GM18861 (cell line): ENCODE measurements around the gene CCDC68.
"Not testable (repeated sequence)": the region's sequence is repeated elsewhere in the genome, so short reads cannot be mapped to it uniquely, and the experiment has no call there.

ENCODE experiments used
- ATAC-seq: cut with Tn5 transposase; IDR thresholded peaks from one replicate; pipeline ENCODE4 v1.9.1; 2021; ENCODE audit not compliant: unreplicated experiment

The CCDC68 gene

DNA sequence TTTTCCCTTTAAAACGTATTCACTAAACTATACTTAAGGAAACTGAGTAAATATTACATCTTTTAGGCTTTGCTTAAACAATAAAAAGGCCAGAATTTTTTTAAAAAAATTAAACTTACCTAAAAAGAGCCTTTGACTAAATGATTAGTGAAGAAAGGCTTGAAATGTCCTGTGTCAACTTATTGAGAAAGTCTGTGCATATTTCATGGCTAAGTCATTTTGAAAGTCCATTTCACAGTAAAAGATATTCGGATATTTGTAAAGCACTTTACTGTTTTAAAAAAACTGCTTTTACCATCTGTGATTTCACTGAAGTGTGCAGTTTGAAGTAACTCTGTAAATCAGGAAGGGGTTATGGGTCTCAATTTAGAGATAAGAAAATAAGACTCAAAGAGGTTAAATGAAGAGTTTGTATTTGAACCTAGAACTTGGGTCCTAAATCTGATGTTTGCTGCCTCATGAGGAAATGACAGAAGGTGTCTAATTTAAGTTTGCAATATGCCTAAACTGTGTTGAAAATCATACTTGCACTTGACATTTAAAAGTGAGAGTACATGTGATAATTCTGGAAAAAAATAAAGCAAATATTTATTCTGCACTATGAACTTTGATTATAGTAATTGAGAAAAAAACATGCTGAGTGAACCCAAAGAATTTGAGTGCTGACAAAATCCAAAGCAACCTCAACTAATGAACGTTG is 80.5 kb downstream of the CCDC68 start:
- no peak for ATAC-seq

DNA sequence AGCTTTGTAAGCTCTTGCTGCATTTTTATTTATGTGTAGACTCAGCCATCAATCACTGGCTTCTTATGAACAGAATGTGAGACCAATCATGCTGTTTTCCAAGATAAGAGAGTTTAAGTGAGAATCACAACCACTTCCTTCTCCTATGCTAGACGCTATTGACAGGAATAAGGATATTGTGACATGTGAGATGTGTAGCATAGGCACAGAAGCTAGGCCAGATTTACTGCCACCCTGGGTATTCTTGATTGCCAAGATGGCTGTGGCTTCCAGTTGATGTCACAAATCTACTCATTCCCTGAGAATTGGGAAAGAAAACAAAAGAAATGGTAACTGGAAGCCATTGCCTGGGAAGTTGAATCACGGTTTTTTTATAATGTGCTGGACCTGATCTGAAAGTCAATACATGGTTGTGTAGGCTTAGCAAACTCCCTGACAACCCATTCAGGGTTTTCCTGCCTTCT is 81.1 kb downstream of the CCDC68 start:
- ATAC-seq, result no peak

DNA sequence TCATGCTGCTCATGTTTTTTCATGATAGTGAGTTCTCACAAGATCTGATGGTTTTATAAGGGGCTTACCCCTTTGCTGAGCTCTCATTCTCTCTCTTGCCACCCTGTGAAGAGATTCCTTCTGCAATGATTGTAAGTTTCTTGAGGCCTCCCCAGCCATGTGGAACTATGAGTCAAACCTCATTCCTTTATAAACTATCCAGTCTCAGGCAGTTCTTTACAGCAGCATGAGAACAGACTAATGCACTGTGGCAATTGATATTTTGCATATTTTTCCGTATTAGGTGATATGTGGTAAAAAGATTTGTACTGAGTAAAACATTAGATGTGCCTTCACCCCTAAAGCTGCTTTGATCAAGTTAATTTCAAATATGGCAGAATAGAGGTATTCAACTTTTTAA is 82.2 kb downstream of the CCDC68 start:
- no peak for ATAC-seq

DNA sequence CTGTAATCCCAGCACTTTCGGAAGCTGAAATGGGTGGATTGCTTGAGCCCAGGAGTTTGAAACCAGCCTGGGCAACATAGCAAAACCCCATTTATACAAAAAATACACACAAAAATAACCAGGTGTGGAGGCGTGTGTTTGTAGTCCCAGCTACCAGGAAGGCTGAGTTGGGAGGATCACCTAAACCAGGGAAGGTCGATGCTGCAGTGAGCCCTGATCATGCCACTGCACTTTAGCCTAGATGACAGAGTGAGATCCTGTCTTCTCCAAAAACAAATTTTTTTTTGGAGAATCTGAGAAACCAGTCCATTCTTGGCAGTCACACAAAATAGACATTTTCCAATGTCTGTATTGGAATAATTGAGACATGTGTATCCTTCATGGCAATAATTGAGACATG is 84.2 kb downstream of the CCDC68 start:
- ATAC-seq, result no peak

DNA sequence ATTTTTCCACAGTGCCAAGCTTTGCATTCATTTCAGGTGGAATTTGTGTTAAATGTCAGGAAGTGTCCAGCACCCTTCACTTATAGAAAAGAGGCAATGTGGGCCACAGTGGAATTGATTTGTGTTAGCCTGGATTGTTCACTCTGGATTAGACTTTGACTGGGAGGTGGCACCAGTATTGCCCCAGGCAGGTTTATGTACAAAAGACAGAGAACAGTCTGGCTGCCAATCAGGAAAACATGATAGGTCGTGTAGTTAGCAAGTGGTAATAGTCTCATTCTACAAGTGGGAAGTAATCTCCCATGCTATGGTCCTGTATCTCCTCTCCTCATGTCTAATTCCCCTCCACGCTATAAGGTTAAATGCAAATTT is 85.4 kb downstream of the CCDC68 start:
- no peak for ATAC-seq

DNA sequence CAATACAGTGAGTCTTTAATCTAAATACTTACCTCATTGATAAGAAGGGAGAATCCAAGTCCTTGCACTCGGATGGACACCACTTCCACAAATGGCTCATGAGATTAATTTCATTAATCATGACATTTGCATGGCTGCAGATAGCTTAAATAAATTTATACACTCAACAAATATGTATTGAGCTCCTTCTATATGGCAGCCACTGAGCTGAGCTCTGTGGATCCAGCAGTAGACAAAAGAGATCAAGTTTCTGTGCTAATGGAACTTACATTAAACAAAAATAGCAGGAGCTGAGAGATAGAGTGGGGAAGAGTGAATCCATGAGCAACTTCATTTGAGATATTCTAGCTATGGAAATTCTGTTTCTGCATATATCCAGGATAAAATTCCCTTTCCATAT is 86.6 kb downstream of the CCDC68 start:
- ATAC-seq, result no peak

DNA sequence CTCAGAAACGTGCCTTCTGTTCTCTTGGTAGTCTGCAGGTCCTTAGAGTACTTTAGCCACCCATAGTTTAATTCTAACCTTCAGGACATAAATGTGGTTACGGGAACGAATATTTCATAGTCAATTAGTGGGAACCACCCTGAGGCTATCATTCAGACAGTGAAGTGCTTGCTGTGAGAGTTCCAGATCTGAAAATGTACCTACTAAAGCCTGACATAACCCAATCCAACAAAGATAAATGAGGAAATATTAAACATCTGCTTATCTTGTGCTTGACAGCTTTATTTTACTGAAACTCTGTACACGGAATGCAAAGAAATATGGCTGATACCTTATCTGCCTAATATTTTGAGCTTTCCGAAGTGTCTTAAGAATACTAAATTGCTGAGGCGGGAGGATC is 88.0 kb downstream of the CCDC68 start:
- ATAC-seq, result no peak

DNA sequence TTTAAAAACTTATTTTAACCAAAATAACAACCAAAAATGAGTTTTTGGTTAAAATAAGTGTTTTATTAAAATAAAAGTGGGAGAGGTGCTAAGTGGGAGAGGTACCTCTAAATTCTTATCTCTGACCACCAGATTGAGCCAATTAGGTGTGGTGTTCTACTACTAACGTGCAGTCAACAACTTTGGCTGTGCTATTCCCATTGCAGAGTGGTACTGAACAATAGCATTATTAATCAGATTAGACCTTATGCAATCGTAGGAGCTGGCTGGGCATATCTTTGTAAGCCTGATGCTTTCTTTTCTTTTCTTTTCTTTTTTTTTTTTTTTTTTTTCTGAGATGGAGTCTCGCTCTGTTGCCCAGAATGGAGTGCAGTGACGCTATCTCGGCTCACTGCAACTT is 92.1 kb downstream of the CCDC68 start:
- no peak for ATAC-seq

DNA sequence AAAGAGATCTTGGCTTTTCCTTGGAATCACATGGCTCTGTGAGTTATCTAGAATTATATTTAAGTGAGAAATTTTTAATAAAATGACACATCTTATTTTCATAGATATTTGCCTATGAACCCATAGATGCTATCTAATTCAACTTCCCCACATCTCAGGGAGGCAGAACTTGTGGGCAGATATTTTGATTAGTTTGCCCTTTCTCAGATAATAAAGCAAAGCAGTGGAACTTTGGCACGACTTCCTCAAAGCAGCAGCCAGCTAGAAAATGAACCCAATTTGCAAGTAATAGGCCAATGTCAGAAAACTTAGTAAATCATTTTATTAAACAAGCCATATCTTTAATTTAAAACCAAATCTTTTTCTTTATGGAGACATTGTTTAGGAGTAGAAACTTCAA is 98.3 kb downstream of the CCDC68 start:
- no peak for ATAC-seq

DNA sequence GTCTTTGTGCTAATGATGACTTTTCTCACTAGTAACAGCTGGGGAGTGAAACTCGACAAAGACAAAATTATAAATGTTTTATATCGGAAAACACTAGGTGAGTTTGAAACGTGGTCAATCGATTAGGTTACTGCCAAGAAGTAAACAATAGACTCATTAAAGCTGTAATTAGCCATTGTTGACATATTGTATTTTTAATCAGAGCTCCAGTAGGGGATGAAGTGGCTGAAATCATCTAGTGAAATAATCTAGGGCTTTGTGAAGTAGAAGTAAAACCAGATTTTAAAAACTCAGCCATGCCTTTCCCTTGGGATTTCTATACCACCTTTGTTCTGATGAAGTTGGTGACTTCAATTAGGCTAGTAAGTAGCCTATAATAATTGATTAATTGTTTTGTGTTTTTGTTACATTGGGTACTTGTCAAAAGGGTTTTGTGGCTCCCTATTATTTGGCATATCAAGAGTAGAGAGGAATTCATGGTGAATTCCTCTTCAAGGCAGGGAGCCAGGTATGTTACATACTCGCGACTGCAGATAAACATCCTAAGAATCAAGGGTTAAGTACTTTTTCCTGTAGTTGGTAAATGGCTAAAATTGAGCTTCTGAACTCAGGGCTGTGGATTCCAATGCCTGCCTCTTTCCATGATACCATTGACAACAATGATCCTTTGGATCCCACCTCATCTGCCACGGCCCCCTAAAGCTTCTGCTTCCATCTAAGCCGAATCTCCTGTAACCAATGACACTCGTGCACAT is 99.4 kb downstream of the CCDC68 start:
- no peak for ATAC-seq

DNA sequence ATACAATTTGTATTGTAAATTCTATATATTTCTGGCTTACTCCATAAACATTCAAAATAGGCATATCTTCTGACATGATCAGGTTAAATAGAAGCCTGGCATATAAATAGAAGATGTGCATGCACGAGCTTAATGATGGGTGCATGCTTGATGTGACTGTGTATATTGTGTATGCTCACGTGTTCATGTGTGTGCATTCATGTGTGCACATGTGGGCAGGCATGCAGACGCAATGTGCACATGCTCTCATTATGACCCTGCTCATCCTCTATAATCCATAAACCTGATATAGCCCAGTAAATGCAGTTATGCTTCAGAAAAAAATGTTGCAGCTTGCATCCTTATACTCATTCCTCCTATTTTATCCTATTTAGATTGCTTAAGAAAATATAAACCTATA is 101.8 kb downstream of the CCDC68 start:
- no peak for ATAC-seq

DNA sequence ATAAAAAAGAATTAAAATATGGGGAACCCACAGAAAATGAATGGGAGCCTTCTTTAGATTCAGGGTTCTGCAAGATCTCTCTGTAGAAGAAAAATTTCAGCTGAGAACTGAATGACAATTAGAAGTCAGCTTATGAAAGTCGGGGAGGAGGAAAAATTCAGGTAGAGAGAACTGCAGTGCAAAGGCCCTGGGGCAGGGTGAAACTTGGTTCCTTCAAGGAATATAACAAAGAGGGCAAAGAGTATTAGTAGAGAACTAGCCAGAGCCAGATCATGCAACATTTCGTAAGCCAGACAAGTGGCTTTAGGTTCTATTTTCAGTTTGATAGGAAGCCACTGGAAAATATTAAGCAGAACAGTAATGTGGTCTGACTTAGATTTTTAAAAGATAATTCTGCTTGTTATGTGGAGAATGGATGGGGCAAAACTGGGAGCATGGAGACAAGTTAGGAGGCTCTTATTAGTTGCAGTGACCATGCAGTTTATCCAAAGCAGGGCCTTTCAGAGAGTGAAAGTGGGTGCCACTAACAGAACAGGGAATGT is 103.1 kb downstream of the CCDC68 start:
- no peak for ATAC-seq

DNA sequence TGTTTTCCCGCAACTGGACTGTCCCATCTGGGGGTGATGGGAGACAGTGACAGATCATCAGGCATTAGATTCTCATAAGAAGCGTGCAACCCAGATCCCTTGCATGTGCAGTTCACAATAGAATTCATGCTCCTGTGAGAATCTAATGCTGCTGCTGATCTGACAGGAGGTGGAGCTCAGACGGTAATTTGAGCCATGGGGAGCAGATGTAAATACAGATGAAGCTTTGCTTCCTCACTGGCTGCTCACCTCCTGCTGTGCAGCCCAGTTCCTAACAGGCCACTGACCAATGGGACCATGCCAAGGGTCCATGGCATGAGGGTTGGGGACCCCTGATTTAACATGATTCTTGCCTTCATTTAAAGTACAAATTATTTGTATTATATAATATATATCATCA is 104.2 kb downstream of the CCDC68 start:
- ATAC-seq, result not testable (repeated sequence)

DNA sequence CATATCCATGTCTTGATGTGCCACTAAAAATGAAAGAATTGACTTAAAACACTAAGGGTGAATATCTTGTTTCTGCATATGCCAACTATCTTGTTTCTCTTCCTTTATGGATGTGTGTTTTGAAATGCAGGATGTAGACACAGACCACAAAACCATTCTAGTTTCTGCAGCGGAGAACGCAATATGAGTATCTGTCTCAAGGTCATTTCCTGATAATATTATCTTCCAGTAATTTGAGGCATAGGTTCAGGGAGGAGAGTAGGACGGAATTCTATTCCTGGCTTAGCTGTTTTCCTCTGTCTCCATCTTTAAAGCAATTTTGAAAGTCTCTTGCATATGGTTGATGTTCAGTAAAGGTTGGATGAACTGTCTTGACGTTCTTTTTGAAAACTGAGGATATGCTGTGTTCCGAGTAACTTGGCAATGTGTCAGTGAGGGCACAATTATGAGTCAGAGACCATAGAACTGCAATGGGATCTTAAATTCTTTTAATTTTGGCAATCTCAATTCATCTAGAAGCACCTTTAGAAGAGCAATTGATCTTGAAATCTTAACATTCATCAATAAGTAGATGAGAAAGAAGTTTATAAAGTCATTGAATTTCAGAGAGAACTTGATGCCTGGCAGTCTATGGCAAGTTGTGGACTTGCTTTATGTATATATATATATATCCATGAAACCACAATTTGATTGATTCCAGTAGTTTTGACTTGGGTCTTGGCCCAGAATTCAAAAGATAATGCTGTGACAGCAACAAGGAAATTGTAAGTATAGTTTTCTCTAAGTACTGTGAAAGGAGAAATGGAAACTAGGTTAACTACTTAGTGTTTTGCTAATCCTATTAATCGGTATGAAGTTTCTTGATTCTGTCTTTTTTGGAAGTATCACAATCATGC is 106.2 kb downstream of the CCDC68 start:
- ATAC-seq, result no peak
